GM23338 (cell line): ENCODE measurements around the gene FBLN2. TPM values are rescaled to one million over a fixed set of nuclear protein-coding genes. Genes with fewer than 3 reads are reported as not detected.

Experiments
- ATAC-seq: fragments of 200-7000 bp; cut with Tn5 transposase; 3 replicates; pipeline ENCODE4 v1.9.1; 2020
- DNase-seq: peaks from one replicate; pipeline ENCODE4 v3.0.0-alpha.2; 2015; ENCODE audit warnings: low spot score
- H2AFZ ChIP-seq: fragments of 200-600 bp; sonication (generic); 2 replicates; pipeline ENCODE4 v1.8.0; 2016; ENCODE audit warnings: antibody characterized with exemption, mild to moderate bottlenecking, moderate library complexity
- H3F3A ChIP-seq: fragments of 200-600 bp; sonication (generic); replicated peaks from 2 replicates; pipeline ENCODE4 v1.8.0; 2017; ENCODE audit warnings: antibody characterized with exemption, mixed run types, low read depth
- H3K27ac ChIP-seq: fragments of 200-600 bp; sonication (generic); 2 replicates; pipeline ENCODE4 v1.6.1; 2016; ENCODE audit warnings: low read depth
- H3K27me3 ChIP-seq: fragments of 200-600 bp; sonication (generic); 2 replicates; pipeline ENCODE4 v1.8.0; 2016; ENCODE audit warnings: mild to moderate bottlenecking, mixed run types, moderate library complexity; ENCODE audit not compliant: insufficient read depth
- H3K36me3 ChIP-seq: fragments of 200-600 bp; sonication (generic); 2 replicates; pipeline ENCODE4 v1.8.0; 2016; ENCODE audit warnings: mild to moderate bottlenecking; ENCODE audit not compliant: insufficient read depth
- H3K4me1 ChIP-seq: fragments of 200-600 bp; sonication (generic); 2 replicates; pipeline ENCODE4 v1.8.0; 2016; ENCODE audit warnings: mild to moderate bottlenecking, moderate library complexity; ENCODE audit not compliant: insufficient read depth
- H3K4me2 ChIP-seq: fragments of 200-600 bp; sonication (generic); 2 replicates; pipeline ENCODE4 v1.7.1; 2017; ENCODE audit warnings: mixed run types
- H3K4me3 ChIP-seq: fragments of 200-600 bp; sonication (generic); 2 replicates; pipeline ENCODE4 v1.6.1; 2016; ENCODE audit warnings: mixed run types
- H3K79me2 ChIP-seq: fragments of 200-600 bp; sonication (generic); replicated peaks from 2 replicates; pipeline ENCODE4 v1.8.0; 2017; ENCODE audit warnings: mild to moderate bottlenecking; ENCODE audit not compliant: insufficient read depth
- H3K9me2 ChIP-seq: fragments of 200-600 bp; sonication (generic); 2 replicates; pipeline ENCODE4 v1.8.0; 2017; ENCODE audit not compliant: insufficient read depth
- H4K20me1 ChIP-seq: fragments of 200-600 bp; sonication (generic); replicated peaks from 2 replicates; pipeline ENCODE4 v1.8.0; 2017; ENCODE audit warnings: mild to moderate bottlenecking; ENCODE audit not compliant: insufficient read depth
- H3K27ac Mint-ChIP-seq: 2 replicates; pipeline ENCODE4 v1.8.0; 2020; ENCODE audit warnings: inconsistent platforms, mild to moderate bottlenecking, moderate library complexity, mixed read lengths
- H3K27me3 Mint-ChIP-seq: 3 replicates; pipeline ENCODE4 v1.8.0; 2022; ENCODE audit warnings: low read depth, mild to moderate bottlenecking, moderate library complexity, mixed read lengths, inconsistent platforms; ENCODE audit not compliant: insufficient read depth, poor library complexity
- H3K36me3 Mint-ChIP-seq: 3 replicates; pipeline ENCODE4 v1.8.0; 2021; ENCODE audit warnings: low read depth, mild to moderate bottlenecking, inconsistent platforms, moderate library complexity, mixed read lengths
- H3K4me1 Mint-ChIP-seq: 3 replicates; pipeline ENCODE4 v1.8.0; 2020; ENCODE audit warnings: mild to moderate bottlenecking, inconsistent platforms, mixed read lengths
- H3K4me3 Mint-ChIP-seq: 3 replicates; pipeline ENCODE4 v1.8.0; 2021; ENCODE audit warnings: moderate library complexity, mild to moderate bottlenecking, inconsistent platforms, mixed read lengths
- H3K9me3 Mint-ChIP-seq: 3 replicates; pipeline ENCODE4 v1.8.0; 2020; ENCODE audit warnings: moderate library complexity, mild to moderate bottlenecking, inconsistent platforms, mixed read lengths
- CREB1 ChIP-seq: fragments of 250-450 bp; sonication (Bioruptor Pico); IDR thresholded peaks from 2 replicates; pipeline ENCODE4 v1.5.0; 2020; ENCODE audit warnings: low read depth, mild to moderate bottlenecking, moderate library complexity
- CTCF ChIP-seq, 2 experiments: fragments of 200-600 bp in 1 of 2; sonication (generic) in 1 of 2; conservative IDR thresholded peaks; 2 replicates each; pipeline versions ENCODE4 v1.5.1 to v1.6.1; 2016 to 2017; ENCODE audit warnings: antibody characterized with exemption in 2 of 2, low read depth in 2 of 2, mild to moderate bottlenecking in 2 of 2, moderate library complexity in 1 of 2
- ETS1 ChIP-seq: IDR thresholded peaks from 2 replicates; pipeline ENCODE4 v1.6.1; 2016; ENCODE audit warnings: antibody characterized with exemption
- EZH2 ChIP-seq: fragments of 200-600 bp; sonication (generic); IDR thresholded peaks from one replicate; pipeline ENCODE4 v1.8.0; 2017; ENCODE audit warnings: antibody characterized with exemption, mild to moderate bottlenecking, low read depth; ENCODE audit not compliant: unreplicated experiment
- EZH2phosphoT487 ChIP-seq: fragments of 200-600 bp; sonication (generic); IDR thresholded peaks from one replicate; pipeline ENCODE4 v1.8.1; 2018; ENCODE audit warnings: antibody characterized with exemption; ENCODE audit not compliant: unreplicated experiment
- JUNB ChIP-seq: IDR thresholded peaks from one replicate; pipeline ENCODE4 v1.6.1; 2016; ENCODE audit warnings: antibody characterized with exemption; ENCODE audit not compliant: unreplicated experiment
- NANOG ChIP-seq: IDR thresholded peaks from 2 replicates; pipeline ENCODE4 v1.6.1; 2016; ENCODE audit warnings: antibody characterized with exemption, borderline replicate concordance
- POLR2AphosphoS5 ChIP-seq: IDR thresholded peaks from 2 replicates; pipeline ENCODE4 v1.6.1; 2016; ENCODE audit warnings: antibody characterized with exemption, low read depth
- REST ChIP-seq: IDR thresholded peaks from one replicate; pipeline ENCODE4 v1.6.1; 2018; ENCODE audit warnings: antibody characterized with exemption; ENCODE audit not compliant: unreplicated experiment
- STAT1 ChIP-seq: IDR thresholded peaks from one replicate; pipeline ENCODE4 v1.6.1; 2016; ENCODE audit warnings: antibody characterized with exemption; ENCODE audit not compliant: unreplicated experiment
- ZNF114 ChIP-seq: fragments of 250-450 bp; sonication (Bioruptor Pico); IDR thresholded peaks from 2 replicates; pipeline ENCODE4 v1.5.0; 2020; ENCODE audit warnings: mild to moderate bottlenecking, moderate library complexity
- ZNF331 ChIP-seq: fragments of 250-450 bp; sonication (Bioruptor Pico); IDR thresholded peaks from 2 replicates; pipeline ENCODE4 v1.5.0; 2020; ENCODE audit warnings: low read depth, mild to moderate bottlenecking, moderate library complexity
- ZNF462 ChIP-seq: fragments of 250-450 bp; sonication (Bioruptor Pico); IDR thresholded peaks from 2 replicates; pipeline ENCODE4 v1.5.0; 2020; ENCODE audit warnings: mild to moderate bottlenecking, moderate library complexity
- polyA plus RNA-seq: library from polyadenylated mRNA; unstranded; fragments of >200 nt; fragmentation: Nextera tagmentation; extraction: Ambion mirVana; gene quantifications from 2 replicates; pipeline ENCODE4 v1.2.1, GENCODE V29; 2016
- total RNA-seq: library from RNA; depleted of rRNA; stranded (reverse); fragments of >200 nt; shearing (Covaris generic); gene quantifications from 2 replicates; pipeline ENCODE4 v1.2.3, GENCODE V29; 2014

FBLN2 gene
- total and polyA plus RNA-seq, 2 experiments from 2014 or later: 18.8 to 26.8 TPM

GRCh38 chr3:13540297-13540995, 8.5 kb upstream of the FBLN2 start:
- Mint-ChIP-seq H3K4me3 (no peak overlapping the region), H3K27ac (no peak overlapping the region), H3K4me1 (peaks cover 17% of the 10 kb centered on the region), H3K9me3 (peaks cover 23% of the 10 kb centered on the region), H3K27me3 (peaks cover 18% of the 10 kb centered on the region), H3K36me3 (peaks cover 5% of the 10 kb centered on the region; the same call in 2 of the 3 replicates)
- Histone ChIP-seq H3K4me1 (peaks cover 9% of the 10 kb centered on the region; the same call in 1 of the 2 replicates), H3K4me3 (no peak overlapping the region), H3K79me2 (no peaks in the 10 kb centered on the region), H4K20me1 (no peaks in the 10 kb centered on the region), H3K9me2 (no peaks in the 10 kb centered on the region), H2AFZ (no peak overlapping the region), H3K27ac (no peak overlapping the region), H3F3A (no peaks in the 10 kb centered on the region), H3K4me2 (no peak overlapping the region), H3K27me3 (no peaks in the 10 kb centered on the region), H3K36me3 (peaks cover 6% of the 10 kb centered on the region; the same call in 1 of the 2 replicates)
- DNase-seq: no peak
- no peak for ATAC-seq
- no peak for TF ChIP-seq STAT1
- no peak for TF ChIP-seq POLR2AphosphoS5
- no peak for TF ChIP-seq JUNB
- no peak for TF ChIP-seq EZH2phosphoT487
- no peak for TF ChIP-seq REST
- no peak for TF ChIP-seq CREB1 (CRISPR knock-in tag)
- no peak for TF ChIP-seq EZH2
- TF ChIP-seq NANOG: no peak
- TF ChIP-seq ZNF462 (CRISPR knock-in tag): no peak
- TF ChIP-seq ZNF114 (CRISPR knock-in tag): no peak
- TF ChIP-seq ETS1: no peak
- TF ChIP-seq CTCF (conservative IDR thresholded peaks at IDR 0.05; ENCODE audit: low read depth in 2 of 2): no peak
- no peak for TF ChIP-seq ZNF331 (CRISPR knock-in tag)
